Measurements from ENCODE around the gene UNC80. TPM values are rescaled to one million over a fixed set of nuclear protein-coding genes. Genes with fewer than 3 reads are reported as not detected.

Gene UNC80
- total and polyA plus RNA-seq, 3 experiments from 2014 or later: not detected

GRCh38 chr2:209762563-209762962 lies 9.1 kb upstream of the UNC80 start:
- H3K27me3 ChIP-seq (ENCODE audit: insufficient read depth, low read length, poor library complexity, severe bottlenecking): no peaks in the 10 kb centered on the region
- CTCF ChIA-PET: no interaction called here
- Mint-ChIP-seq H3K36me3 (no peaks in the 10 kb centered on the region), H3K9me3 (peaks cover 2 to 5% (median 3%) of the 10 kb centered on the region in 5 donors), H3K4me3 (no peak overlapping the region), H3K27me3 (peaks cover 0 to 4% of the 10 kb centered on the region in 2 donors), H3K4me1 (no peaks in the 10 kb centered on the region), H3K27ac (no peak overlapping the region)
- DNase-seq: no peak
- H3K4me1 ChIP-seq (ENCODE audit: insufficient read depth, low read length): no peaks in the 10 kb centered on the region
- H3K4me3 ChIP-seq (ENCODE audit: low read length): no peak overlapping the region
- no peak overlapping the region for H3K27ac ChIP-seq (ENCODE audit: low read depth, low read length)
- no peaks in the 10 kb centered on the region for H3K36me3 ChIP-seq (ENCODE audit: insufficient read depth, low read length)
- POLR2A ChIA-PET: no interaction called here
- H3K9me3 ChIP-seq (ENCODE audit: low read length): no peaks in the 10 kb centered on the region

- no peaks in the 10 kb centered on the region for H3K36me3 ChIP-seq (ENCODE audit: insufficient read depth, low read length)
- no peak overlapping the region for H3K27ac ChIP-seq (ENCODE audit: low read depth, low read length)
- CTCF ChIA-PET: no interaction called here
- H3K4me1 Mint-ChIP-seq: no peaks in the 10 kb centered on the region
- no peak overlapping the region for H3K4me3 Mint-ChIP-seq
- no peaks in the 10 kb centered on the region for H3K9me3 ChIP-seq (ENCODE audit: low read length)
- H3K27me3 ChIP-seq (ENCODE audit: insufficient read depth, low read length, poor library complexity, severe bottlenecking): no peaks in the 10 kb centered on the region
- POLR2A ChIA-PET: no interaction called here
- no peak overlapping the region for H3K4me3 ChIP-seq (ENCODE audit: low read length)
- no peak for DNase-seq
- peaks cover 0 to 5% (median 2%) of the 10 kb centered on the region in 5 donors for H3K9me3 Mint-ChIP-seq
- peaks cover 0 to 4% of the 10 kb centered on the region in 2 donors for H3K27me3 Mint-ChIP-seq
- no peaks in the 10 kb centered on the region for H3K4me1 ChIP-seq (ENCODE audit: insufficient read depth, low read length)
- no peaks in the 10 kb centered on the region for H3K36me3 Mint-ChIP-seq
- no peak overlapping the region for H3K27ac Mint-ChIP-seq
These were observed 8.5 kb upstream of the UNC80 start for GRCh38 chr2:209763106-209763505.

- CTCF ChIA-PET: no interaction called here
- H3K36me3 Mint-ChIP-seq: no peaks in the 10 kb centered on the region
- H3K36me3 ChIP-seq (ENCODE audit: insufficient read depth, low read length): no peaks in the 10 kb centered on the region
- H3K9me3 ChIP-seq (ENCODE audit: low read length): no peaks in the 10 kb centered on the region
- no peak overlapping the region for H3K27ac Mint-ChIP-seq
- peaks cover 15 to 21% of the 10 kb centered on the region in 2 donors for H3K27me3 Mint-ChIP-seq
- POLR2A ChIA-PET: no interaction called here
- no peak overlapping the region for H3K4me3 ChIP-seq (ENCODE audit: low read length)
- H3K27ac ChIP-seq (ENCODE audit: low read depth, low read length): no peak overlapping the region
- no peaks in the 10 kb centered on the region for H3K27me3 ChIP-seq (ENCODE audit: insufficient read depth, low read length, poor library complexity, severe bottlenecking)
- H3K4me1 Mint-ChIP-seq: peaks cover 3 to 4% (median 4%) of the 10 kb centered on the region in 3 donors
- H3K4me3 Mint-ChIP-seq: no peak overlapping the region
- DNase-seq: no peak
- no peaks in the 10 kb centered on the region for H3K4me1 ChIP-seq (ENCODE audit: insufficient read depth, low read length)
- H3K9me3 Mint-ChIP-seq: peaks cover 0 to 2% (median 0%) of the 10 kb centered on the region in 5 donors
These were observed 5.0 kb upstream of the UNC80 start for GRCh38 chr2:209766613-209767012.

- peaks cover 16 to 22% of the 10 kb centered on the region in 2 donors for H3K27me3 Mint-ChIP-seq
- H3K9me3 ChIP-seq (ENCODE audit: low read length): no peaks in the 10 kb centered on the region
- H3K9me3 Mint-ChIP-seq: peaks cover 0 to 2% (median 0%) of the 10 kb centered on the region in 5 donors
- no peak overlapping the region for H3K27ac ChIP-seq (ENCODE audit: low read depth, low read length)
- H3K36me3 ChIP-seq (ENCODE audit: insufficient read depth, low read length): no peaks in the 10 kb centered on the region
- DNase-seq: no peak
- no peaks in the 10 kb centered on the region for H3K27me3 ChIP-seq (ENCODE audit: insufficient read depth, low read length, poor library complexity, severe bottlenecking)
- no peaks in the 10 kb centered on the region for H3K4me1 ChIP-seq (ENCODE audit: insufficient read depth, low read length)
- no peak overlapping the region for H3K27ac Mint-ChIP-seq
- H3K4me3 ChIP-seq (ENCODE audit: low read length): no peak overlapping the region
- ChIA-PET POLR2A (no interaction called here), CTCF (no interaction called here)
- no peaks in the 10 kb centered on the region for H3K36me3 Mint-ChIP-seq
- H3K4me1 Mint-ChIP-seq: peaks cover 3 to 4% (median 4%) of the 10 kb centered on the region in 3 donors
- H3K4me3 Mint-ChIP-seq: no peak overlapping the region
These were observed 4.3 kb upstream of the UNC80 start for GRCh38 chr2:209767316-209767715.

GRCh38 chr2:209768557-209768956 lies 3.1 kb upstream of the UNC80 start:
- no peaks in the 10 kb centered on the region for H3K9me3 ChIP-seq (ENCODE audit: low read length)
- POLR2A ChIA-PET: no interaction called here
- H3K4me3 ChIP-seq (ENCODE audit: low read length): no peak overlapping the region
- H3K27me3 ChIP-seq (ENCODE audit: insufficient read depth, low read length, poor library complexity, severe bottlenecking): no peaks in the 10 kb centered on the region
- H3K4me1 ChIP-seq (ENCODE audit: insufficient read depth, low read length): no peaks in the 10 kb centered on the region
- Mint-ChIP-seq H3K36me3 (no peaks in the 10 kb centered on the region), H3K27me3 (peaks cover 18 to 32% of the 10 kb centered on the region in 2 donors), H3K4me1 (peaks cover 3 to 4% (median 4%) of the 10 kb centered on the region in 3 donors), H3K27ac (no peak overlapping the region), H3K9me3 (peaks cover 0 to 5% (median 0%) of the 10 kb centered on the region in 5 donors), H3K4me3 (no peak overlapping the region)
- DNase-seq: no peak
- CTCF ChIA-PET: no interaction called here
- H3K36me3 ChIP-seq (ENCODE audit: insufficient read depth, low read length): no peaks in the 10 kb centered on the region
- no peak overlapping the region for H3K27ac ChIP-seq (ENCODE audit: low read depth, low read length)

GRCh38 chr2:209772290-209772685 lies 656 bp downstream of the UNC80 start:
- Mint-ChIP-seq H3K4me3 (no peak overlapping the region), H3K4me1 (peaks cover 3 to 4% (median 4%) of the 10 kb centered on the region in 3 donors), H3K27ac (no peak overlapping the region), H3K9me3 (peaks cover 0 to 5% (median 0%) of the 10 kb centered on the region in 5 donors), H3K36me3 (no peaks in the 10 kb centered on the region), H3K27me3 (peaks cover 19 to 40% of the 10 kb centered on the region in 2 donors)
- Histone ChIP-seq H3K27me3 (ENCODE audit: insufficient read depth, low read length, poor library complexity, severe bottlenecking) (no peaks in the 10 kb centered on the region), H3K4me1 (ENCODE audit: insufficient read depth, low read length) (no peaks in the 10 kb centered on the region), H3K9me3 (ENCODE audit: low read length) (no peaks in the 10 kb centered on the region), H3K4me3 (ENCODE audit: low read length) (no peak overlapping the region), H3K27ac (ENCODE audit: low read depth, low read length) (no peak overlapping the region), H3K36me3 (ENCODE audit: insufficient read depth, low read length) (no peaks in the 10 kb centered on the region)
- POLR2A ChIA-PET: no interaction called here
- no peak for DNase-seq
- CTCF ChIA-PET: no interaction called here

GRCh38 chr2:209773377-209773776 lies 1.7 kb downstream of the UNC80 start:
- ChIA-PET POLR2A (no interaction called here), CTCF (no interaction called here)
- Histone ChIP-seq H3K27ac (ENCODE audit: low read depth, low read length) (no peak overlapping the region), H3K4me3 (ENCODE audit: low read length) (no peak overlapping the region), H3K9me3 (ENCODE audit: low read length) (no peaks in the 10 kb centered on the region), H3K36me3 (ENCODE audit: insufficient read depth, low read length) (no peaks in the 10 kb centered on the region), H3K4me1 (ENCODE audit: insufficient read depth, low read length) (no peaks in the 10 kb centered on the region), H3K27me3 (ENCODE audit: insufficient read depth, low read length, poor library complexity, severe bottlenecking) (no peaks in the 10 kb centered on the region)
- Mint-ChIP-seq H3K36me3 (no peaks in the 10 kb centered on the region), H3K4me1 (peaks cover 3 to 4% (median 4%) of the 10 kb centered on the region in 3 donors), H3K9me3 (peaks cover 0 to 5% (median 0%) of the 10 kb centered on the region in 5 donors), H3K27ac (no peak overlapping the region), H3K4me3 (no peak overlapping the region), H3K27me3 (peaks cover 19 to 40% of the 10 kb centered on the region in 2 donors)
- no peak for DNase-seq

- Histone ChIP-seq H3K4me3 (ENCODE audit: low read length) (no peak overlapping the region), H3K4me1 (ENCODE audit: insufficient read depth, low read length) (no peaks in the 10 kb centered on the region), H3K9me3 (ENCODE audit: low read length) (no peaks in the 10 kb centered on the region), H3K36me3 (ENCODE audit: insufficient read depth, low read length) (no peaks in the 10 kb centered on the region), H3K27me3 (ENCODE audit: insufficient read depth, low read length, poor library complexity, severe bottlenecking) (no peaks in the 10 kb centered on the region), H3K27ac (ENCODE audit: low read depth, low read length) (no peak overlapping the region)
- H3K27ac Mint-ChIP-seq: no peak overlapping the region
- no peak for DNase-seq
- H3K27me3 Mint-ChIP-seq: no peaks in the 10 kb centered on the region
- POLR2A ChIA-PET: no interaction called here
- H3K4me3 Mint-ChIP-seq: no peak overlapping the region
- CTCF ChIA-PET: no interaction called here
- peaks cover 0 to 2% (median 0%) of the 10 kb centered on the region in 3 donors for H3K36me3 Mint-ChIP-seq
- H3K9me3 Mint-ChIP-seq: no peaks in the 10 kb centered on the region
- H3K4me1 Mint-ChIP-seq: peaks cover 7 to 24% (median 22%) of the 10 kb centered on the region in 3 donors
These were observed 15.8 kb downstream of the UNC80 start for GRCh38 chr2:209787416-209787815.
